ENCODE results near the gene PLXNA1.

The PLXNA1 gene

GRCh38 chr3:126973814-126974213, 9.1 kb upstream of the PLXNA1 start:
- no peak overlapping the region for H3K4me3 ChIP-seq (ENCODE audit: control insufficient read depth in 1 of 7, extremely low read depth in 1 of 7, insufficient read depth in 4 of 7, low read depth in 2 of 7, low read length in 6 of 7)
- WGBS (ENCODE audit: insufficient coverage) = no CpG with 5 or more reads among the region's 1 CpG
- no peaks in the 10 kb centered on the region for H3K36me3 ChIP-seq (ENCODE audit: control insufficient read depth in 4 of 4, insufficient read depth in 4 of 4, low read length in 3 of 4)
- no peak for DNase-seq
- H3K27me3 ChIP-seq (replicated peaks in 2 of 5; ENCODE audit: control insufficient read depth in 4 of 5, insufficient read depth in 5 of 5, low read length in 4 of 5) = peaks cover 2 to 84% (median 27%) of the 10 kb centered on the region in 5 experiments
- ChIA-PET CTCF (interaction anchor here (0.7 to 1.1 kb wide), 2 partner anchors 9 to 18 kb away, joined by 3 to 4 read pairs; partner anchors contain the start of gene PLXNA1), POLR2A (interaction anchor here (1.3 kb wide), 1 partner anchor 62 kb away, joined by 3 read pairs; no protein-coding TSS in a partner anchor)
- H3K27ac ChIP-seq (ENCODE audit: insufficient read depth in 1 of 2, low read depth in 1 of 2, low read length in 2 of 2, poor library complexity in 1 of 2, severe bottlenecking in 2 of 2) = no peak overlapping the region
- H3K4me1 ChIP-seq (ENCODE audit: control extremely low read depth in 1 of 4, control insufficient read depth in 4 of 4, insufficient read depth in 4 of 4, low read length in 3 of 4) = peaks cover 0 to 8% (median 2%) of the 10 kb centered on the region in 4 experiments
- peaks cover 5 to 27% (median 16%) of the 10 kb centered on the region in 5 experiments for H3K9me3 ChIP-seq (ENCODE audit: control extremely low read depth in 1 of 5, control insufficient read depth in 4 of 5, insufficient read depth in 2 of 5, low read depth in 1 of 5, low read length in 4 of 5)

- Histone ChIP-seq H3K27ac (ENCODE audit: insufficient read depth in 1 of 2, low read depth in 1 of 2, low read length in 2 of 2, poor library complexity in 1 of 2, severe bottlenecking in 2 of 2) (no peak overlapping the region), H3K36me3 (ENCODE audit: control insufficient read depth in 4 of 4, insufficient read depth in 4 of 4, low read length in 3 of 4) (no peaks in the 10 kb centered on the region), H3K9me3 (ENCODE audit: control extremely low read depth in 1 of 5, control insufficient read depth in 4 of 5, insufficient read depth in 2 of 5, low read depth in 1 of 5, low read length in 4 of 5) (peaks cover 5 to 33% (median 21%) of the 10 kb centered on the region in 5 experiments), H3K4me3 (ENCODE audit: control insufficient read depth in 1 of 7, extremely low read depth in 1 of 7, insufficient read depth in 4 of 7, low read depth in 2 of 7, low read length in 6 of 7) (no peak overlapping the region), H3K27me3 (replicated peaks in 2 of 5; ENCODE audit: control insufficient read depth in 4 of 5, insufficient read depth in 5 of 5, low read length in 4 of 5) (peaks cover 4 to 84% (median 23%) of the 10 kb centered on the region in 5 experiments), H3K4me1 (ENCODE audit: control extremely low read depth in 1 of 4, control insufficient read depth in 4 of 4, insufficient read depth in 4 of 4, low read length in 3 of 4) (peaks cover 0 to 13% (median 2%) of the 10 kb centered on the region in 4 experiments)
- ChIA-PET CTCF (no interaction called here), POLR2A (no interaction called here)
- DNase-seq = no peak
- no CpG with 5 or more reads among the region's 3 CpGs for WGBS (ENCODE audit: insufficient coverage)
Measured at GRCh38 chr3:126974756-126975155, 8.2 kb upstream of the PLXNA1 start.

GRCh38 chr3:126976906-126977305, 6.0 kb upstream of the PLXNA1 start:
- no peaks in the 10 kb centered on the region for H3K36me3 ChIP-seq (ENCODE audit: control insufficient read depth in 4 of 4, insufficient read depth in 4 of 4, low read length in 3 of 4)
- DNase-seq = no peak
- ChIA-PET POLR2A (no interaction called here), CTCF (interaction anchor here (1.1 kb wide), 2 partner anchors 12 to 225 kb away, joined by 3 to 4 read pairs; no protein-coding TSS in a partner anchor)
- H3K27ac ChIP-seq (ENCODE audit: insufficient read depth in 1 of 2, low read depth in 1 of 2, low read length in 2 of 2, poor library complexity in 1 of 2, severe bottlenecking in 2 of 2) = no peak overlapping the region
- H3K27me3 ChIP-seq (replicated peaks in 2 of 5; ENCODE audit: control insufficient read depth in 4 of 5, insufficient read depth in 5 of 5, low read length in 4 of 5) = peaks cover 2 to 86% (median 17%) of the 10 kb centered on the region in 5 experiments
- peaks cover 0 to 15% (median 4%) of the 10 kb centered on the region in 4 experiments for H3K4me1 ChIP-seq (ENCODE audit: control extremely low read depth in 1 of 4, control insufficient read depth in 4 of 4, insufficient read depth in 4 of 4, low read length in 3 of 4)
- 91% methylated on average over 4 of the region's 7 CpGs for WGBS (ENCODE audit: insufficient coverage)
- peaks cover 5 to 34% (median 23%) of the 10 kb centered on the region in 5 experiments for H3K9me3 ChIP-seq (ENCODE audit: control extremely low read depth in 1 of 5, control insufficient read depth in 4 of 5, insufficient read depth in 2 of 5, low read depth in 1 of 5, low read length in 4 of 5)
- H3K4me3 ChIP-seq (ENCODE audit: control insufficient read depth in 1 of 7, extremely low read depth in 1 of 7, insufficient read depth in 4 of 7, low read depth in 2 of 7, low read length in 6 of 7) = no peak overlapping the region

GRCh38 chr3:126977821-126978220, 5.1 kb upstream of the PLXNA1 start:
- WGBS (ENCODE audit: insufficient coverage) = 88% methylated on average over 4 of the region's 6 CpGs
- CTCF ChIA-PET = interaction anchor here (1.1 kb wide), 2 partner anchors 11 to 226 kb away, joined by 3 to 4 read pairs; no protein-coding TSS in a partner anchor
- Histone ChIP-seq H3K36me3 (ENCODE audit: control insufficient read depth in 4 of 4, insufficient read depth in 4 of 4, low read length in 3 of 4) (no peaks in the 10 kb centered on the region), H3K9me3 (ENCODE audit: control extremely low read depth in 1 of 5, control insufficient read depth in 4 of 5, insufficient read depth in 2 of 5, low read depth in 1 of 5, low read length in 4 of 5) (peaks cover 5 to 34% (median 23%) of the 10 kb centered on the region in 5 experiments), H3K27ac (ENCODE audit: insufficient read depth in 1 of 2, low read depth in 1 of 2, low read length in 2 of 2, poor library complexity in 1 of 2, severe bottlenecking in 2 of 2) (no peak overlapping the region), H3K4me3 (ENCODE audit: control insufficient read depth in 1 of 7, extremely low read depth in 1 of 7, insufficient read depth in 4 of 7, low read depth in 2 of 7, low read length in 6 of 7) (no peak overlapping the region), H3K4me1 (ENCODE audit: control extremely low read depth in 1 of 4, control insufficient read depth in 4 of 4, insufficient read depth in 4 of 4, low read length in 3 of 4) (peaks cover 0 to 19% (median 12%) of the 10 kb centered on the region in 4 experiments), H3K27me3 (replicated peaks in 2 of 5; ENCODE audit: control insufficient read depth in 4 of 5, insufficient read depth in 5 of 5, low read length in 4 of 5) (peaks cover 2 to 85% (median 16%) of the 10 kb centered on the region in 5 experiments)
- DNase-seq = no peak
- POLR2A ChIA-PET = no interaction called here

GRCh38 chr3:126978291-126978690, 4.6 kb upstream of the PLXNA1 start:
- CTCF ChIA-PET = no interaction called here
- H3K9me3 ChIP-seq (ENCODE audit: control extremely low read depth in 1 of 5, control insufficient read depth in 4 of 5, insufficient read depth in 2 of 5, low read depth in 1 of 5, low read length in 4 of 5) = peaks cover 5 to 34% (median 22%) of the 10 kb centered on the region in 5 experiments
- 91% methylated on average over 4 of the region's 5 CpGs for WGBS (ENCODE audit: insufficient coverage)

GRCh38 chr3:126979046-126979628, 3.8 kb upstream of the PLXNA1 start:
- Histone ChIP-seq H3K9me3 (ENCODE audit: control extremely low read depth in 1 of 5, control insufficient read depth in 4 of 5, insufficient read depth in 2 of 5, low read depth in 1 of 5, low read length in 4 of 5) (peaks cover 5 to 26% (median 20%) of the 10 kb centered on the region in 5 experiments), H3K27me3 (replicated peaks in 2 of 5; ENCODE audit: control insufficient read depth in 4 of 5, insufficient read depth in 5 of 5, low read length in 4 of 5) (peaks cover 2 to 79% (median 17%) of the 10 kb centered on the region in 5 experiments), H3K27ac (ENCODE audit: insufficient read depth in 1 of 2, low read depth in 1 of 2, low read length in 2 of 2, poor library complexity in 1 of 2, severe bottlenecking in 2 of 2) (no peak overlapping the region), H3K4me1 (ENCODE audit: control extremely low read depth in 1 of 4, control insufficient read depth in 4 of 4, insufficient read depth in 4 of 4, low read length in 3 of 4) (peaks cover 0 to 24% (median 20%) of the 10 kb centered on the region in 4 experiments), H3K36me3 (ENCODE audit: control insufficient read depth in 4 of 4, insufficient read depth in 4 of 4, low read length in 3 of 4) (no peaks in the 10 kb centered on the region), H3K4me3 (ENCODE audit: control insufficient read depth in 1 of 7, extremely low read depth in 1 of 7, insufficient read depth in 4 of 7, low read depth in 2 of 7, low read length in 6 of 7) (no peak overlapping the region)
- WGBS (ENCODE audit: insufficient coverage) = 45% methylated on average over 5 of the region's 5 CpGs
- CTCF ChIA-PET = interaction anchor here (1.1 kb wide), 1 partner anchor 17 kb away, joined by 3 read pairs; no protein-coding TSS in a partner anchor
- DNase-seq = peak in 2 of 3 donors; percentile 43 to 48
- POLR2A ChIA-PET = no interaction called here

More at GRCh38 chr3:126978291-126978690, 4.6 kb upstream of the PLXNA1 start:
- Histone ChIP-seq H3K4me3 (ENCODE audit: control insufficient read depth in 1 of 7, extremely low read depth in 1 of 7, insufficient read depth in 4 of 7, low read depth in 2 of 7, low read length in 6 of 7) (no peak overlapping the region), H3K27ac (ENCODE audit: insufficient read depth in 1 of 2, low read depth in 1 of 2, low read length in 2 of 2, poor library complexity in 1 of 2, severe bottlenecking in 2 of 2) (no peak overlapping the region), H3K36me3 (ENCODE audit: control insufficient read depth in 4 of 4, insufficient read depth in 4 of 4, low read length in 3 of 4) (no peaks in the 10 kb centered on the region), H3K4me1 (ENCODE audit: control extremely low read depth in 1 of 4, control insufficient read depth in 4 of 4, insufficient read depth in 4 of 4, low read length in 3 of 4) (peaks cover 0 to 19% (median 12%) of the 10 kb centered on the region in 4 experiments), H3K27me3 (replicated peaks in 2 of 5; ENCODE audit: control insufficient read depth in 4 of 5, insufficient read depth in 5 of 5, low read length in 4 of 5) (peaks cover 2 to 80% (median 16%) of the 10 kb centered on the region in 5 experiments)
- POLR2A ChIA-PET = no interaction called here
- DNase-seq = no peak

GRCh38 chr3:126980266-126980811, 2.6 kb upstream of the PLXNA1 start:
- peaks cover 2 to 83% (median 22%) of the 10 kb centered on the region in 5 experiments for H3K27me3 ChIP-seq (replicated peaks in 2 of 5; ENCODE audit: control insufficient read depth in 4 of 5, insufficient read depth in 5 of 5, low read length in 4 of 5)
- POLR2A ChIA-PET = interaction anchor here (0.7 kb wide), 1 partner anchor 9 kb away, joined by 3 read pairs; no protein-coding TSS in a partner anchor

More at GRCh38 chr3:126980266-126980811, 2.6 kb upstream of the PLXNA1 start:
- WGBS (ENCODE audit: insufficient coverage) = 93% methylated on average over 15 of the region's 15 CpGs
- CTCF ChIA-PET = interaction anchor here (1.1 kb wide), 1 partner anchor 15 kb away, joined by 3 read pairs; no protein-coding TSS in a partner anchor
- no peak overlapping the region for H3K4me3 ChIP-seq (ENCODE audit: control insufficient read depth in 1 of 7, extremely low read depth in 1 of 7, insufficient read depth in 4 of 7, low read depth in 2 of 7, low read length in 6 of 7)
- DNase-seq = no peak
- no peaks in the 10 kb centered on the region for H3K36me3 ChIP-seq (ENCODE audit: control insufficient read depth in 4 of 4, insufficient read depth in 4 of 4, low read length in 3 of 4)
- no peak overlapping the region for H3K27ac ChIP-seq (ENCODE audit: insufficient read depth in 1 of 2, low read depth in 1 of 2, low read length in 2 of 2, poor library complexity in 1 of 2, severe bottlenecking in 2 of 2)
- peaks cover 0 to 24% (median 21%) of the 10 kb centered on the region in 4 experiments for H3K4me1 ChIP-seq (ENCODE audit: control extremely low read depth in 1 of 4, control insufficient read depth in 4 of 4, insufficient read depth in 4 of 4, low read length in 3 of 4)
- H3K9me3 ChIP-seq (ENCODE audit: control extremely low read depth in 1 of 5, control insufficient read depth in 4 of 5, insufficient read depth in 2 of 5, low read depth in 1 of 5, low read length in 4 of 5) = peaks cover 0 to 20% (median 13%) of the 10 kb centered on the region in 5 experiments
